Cardiac muscle cell (in vitro differentiated cells and primary cell): ENCODE measurements around the gene PRICKLE2. TPM values are rescaled to one million over a fixed set of nuclear protein-coding genes. Genes with fewer than 3 reads are reported as not detected.

Source experiments
- DNase-seq, 2 donors: peaks; one replicate each; pipeline versions ENCODE4 v3.0.0 to v3.0.0-alpha.2; 2010 to 2017; ENCODE audit warnings: low read depth in 1 of 2, low spot score in 1 of 2
- H3K27ac ChIP-seq: fragments of 200-600 bp; sonication (generic); 2 replicates; pipeline ENCODE4 v1.5.1; 2016
- H3K27me3 ChIP-seq: fragments of 200-600 bp; sonication (generic); 2 replicates; pipeline ENCODE4 v1.6.0; 2016; ENCODE audit warnings: control low read depth
- H3K36me3 ChIP-seq: fragments of 200-600 bp; sonication (generic); 2 replicates; pipeline ENCODE4 v1.5.1; 2016; ENCODE audit warnings: control low read depth
- H3K4me1 ChIP-seq: fragments of 200-600 bp; sonication (generic); 2 replicates; pipeline ENCODE4 v1.8.1; 2017; ENCODE audit warnings: low read depth, mild to moderate bottlenecking, mixed run types
- H3K4me3 ChIP-seq: fragments of 200-600 bp; sonication (generic); 2 replicates; pipeline ENCODE4 v1.5.1; 2016; ENCODE audit warnings: mild to moderate bottlenecking
- H3K9me3 ChIP-seq: fragments of 200-600 bp; sonication (generic); 2 replicates; pipeline ENCODE4 v1.5.1; 2017; ENCODE audit warnings: low read depth, mild to moderate bottlenecking, control low read depth
- polyA plus RNA-seq: library from polyadenylated mRNA; unstranded; fragments of >200 nt; fragmentation: Nextera tagmentation; extraction: Ambion mirVana; gene quantifications from 2 replicates; pipeline ENCODE4 v1.2.1, GENCODE V29; 2016
- total RNA-seq: library from RNA; depleted of rRNA; stranded (reverse); fragments of >200 nt; gene quantifications from 2 replicates; pipeline ENCODE4 v1.2.3, GENCODE V29; 2016
- TF ChIP-seq, protein P1 (sequence below): IDR thresholded peaks from 2 replicates; pipeline ENCODE4 v1.5.1; 2012; ENCODE audit warnings: low read depth, mild to moderate bottlenecking, low read length

PRICKLE2 gene, protein sequence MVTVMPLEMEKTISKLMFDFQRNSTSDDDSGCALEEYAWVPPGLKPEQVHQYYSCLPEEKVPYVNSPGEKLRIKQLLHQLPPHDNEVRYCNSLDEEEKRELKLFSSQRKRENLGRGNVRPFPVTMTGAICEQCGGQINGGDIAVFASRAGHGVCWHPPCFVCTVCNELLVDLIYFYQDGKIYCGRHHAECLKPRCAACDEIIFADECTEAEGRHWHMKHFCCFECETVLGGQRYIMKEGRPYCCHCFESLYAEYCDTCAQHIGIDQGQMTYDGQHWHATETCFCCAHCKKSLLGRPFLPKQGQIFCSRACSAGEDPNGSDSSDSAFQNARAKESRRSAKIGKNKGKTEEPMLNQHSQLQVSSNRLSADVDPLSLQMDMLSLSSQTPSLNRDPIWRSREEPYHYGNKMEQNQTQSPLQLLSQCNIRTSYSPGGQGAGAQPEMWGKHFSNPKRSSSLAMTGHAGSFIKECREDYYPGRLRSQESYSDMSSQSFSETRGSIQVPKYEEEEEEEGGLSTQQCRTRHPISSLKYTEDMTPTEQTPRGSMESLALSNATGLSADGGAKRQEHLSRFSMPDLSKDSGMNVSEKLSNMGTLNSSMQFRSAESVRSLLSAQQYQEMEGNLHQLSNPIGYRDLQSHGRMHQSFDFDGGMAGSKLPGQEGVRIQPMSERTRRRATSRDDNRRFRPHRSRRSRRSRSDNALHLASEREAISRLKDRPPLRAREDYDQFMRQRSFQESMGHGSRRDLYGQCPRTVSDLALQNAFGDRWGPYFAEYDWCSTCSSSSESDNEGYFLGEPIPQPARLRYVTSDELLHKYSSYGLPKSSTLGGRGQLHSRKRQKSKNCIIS
- total RNA-seq (11.6 and 11.7 TPM in 2 replicates), polyA plus RNA-seq (3.3 and 4.3 TPM in 2 replicates)

DNA sequence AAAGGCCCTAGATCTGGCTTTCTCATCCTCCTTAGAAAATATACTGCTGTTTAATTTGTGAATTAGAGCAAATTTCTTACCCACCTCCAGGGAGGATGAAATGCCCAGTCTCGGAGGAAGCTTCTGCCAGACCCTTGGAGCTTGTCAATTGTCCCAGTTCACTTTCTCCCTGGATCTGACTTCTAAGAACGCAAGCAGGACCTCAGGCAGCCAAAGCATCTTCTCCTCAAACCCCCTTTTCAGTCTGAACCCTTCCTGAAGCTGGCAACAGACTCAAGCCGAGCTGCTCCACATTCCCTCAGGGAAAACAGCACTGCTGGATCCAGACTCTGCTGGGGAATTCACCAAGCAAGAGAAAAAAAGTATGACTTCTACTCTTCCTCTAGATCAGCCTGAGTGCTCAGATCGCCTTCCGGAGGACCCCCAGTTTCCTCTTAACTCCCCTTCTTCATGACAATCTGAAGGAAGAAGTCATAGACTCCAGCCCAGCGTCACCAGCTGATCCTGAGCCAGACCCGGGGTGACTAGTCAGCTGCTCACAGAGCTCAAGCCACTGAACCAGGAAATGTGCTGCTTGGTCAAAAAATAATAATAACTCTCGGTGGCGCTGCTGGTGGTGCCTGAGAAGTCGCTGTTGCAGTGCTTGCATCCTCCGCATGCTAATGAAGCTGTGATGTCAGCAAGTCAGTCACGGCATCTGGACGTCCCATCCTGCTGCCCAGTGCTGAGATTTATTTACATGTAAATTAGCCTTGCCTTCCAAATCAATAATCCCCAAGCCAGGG is at the start of gene PRICKLE2:
Gene PRICKLE2, minus strand, starts transcription at position 641 of the 785 bp plus-strand sequence. CDS start 26,539 bp downstream, outside the sequence.
- peaks cover 15% of the 10 kb centered on the region for H3K4me1 ChIP-seq
- H3K4me3 ChIP-seq = no peak within 1 kb of the TSS
- TF ChIP-seq, protein P1, sequence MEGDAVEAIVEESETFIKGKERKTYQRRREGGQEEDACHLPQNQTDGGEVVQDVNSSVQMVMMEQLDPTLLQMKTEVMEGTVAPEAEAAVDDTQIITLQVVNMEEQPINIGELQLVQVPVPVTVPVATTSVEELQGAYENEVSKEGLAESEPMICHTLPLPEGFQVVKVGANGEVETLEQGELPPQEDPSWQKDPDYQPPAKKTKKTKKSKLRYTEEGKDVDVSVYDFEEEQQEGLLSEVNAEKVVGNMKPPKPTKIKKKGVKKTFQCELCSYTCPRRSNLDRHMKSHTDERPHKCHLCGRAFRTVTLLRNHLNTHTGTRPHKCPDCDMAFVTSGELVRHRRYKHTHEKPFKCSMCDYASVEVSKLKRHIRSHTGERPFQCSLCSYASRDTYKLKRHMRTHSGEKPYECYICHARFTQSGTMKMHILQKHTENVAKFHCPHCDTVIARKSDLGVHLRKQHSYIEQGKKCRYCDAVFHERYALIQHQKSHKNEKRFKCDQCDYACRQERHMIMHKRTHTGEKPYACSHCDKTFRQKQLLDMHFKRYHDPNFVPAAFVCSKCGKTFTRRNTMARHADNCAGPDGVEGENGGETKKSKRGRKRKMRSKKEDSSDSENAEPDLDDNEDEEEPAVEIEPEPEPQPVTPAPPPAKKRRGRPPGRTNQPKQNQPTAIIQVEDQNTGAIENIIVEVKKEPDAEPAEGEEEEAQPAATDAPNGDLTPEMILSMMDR = peak; percentile 25
- H3K27me3 ChIP-seq = no peaks in the 10 kb centered on the region
- DNase-seq = peak; percentile 41 to 89
- H3K27ac ChIP-seq = no peak within 1 kb of the TSS
- H3K36me3 ChIP-seq = no peaks in the 10 kb centered on the region
- H3K9me3 ChIP-seq = no peaks in the 10 kb centered on the region

DNA sequence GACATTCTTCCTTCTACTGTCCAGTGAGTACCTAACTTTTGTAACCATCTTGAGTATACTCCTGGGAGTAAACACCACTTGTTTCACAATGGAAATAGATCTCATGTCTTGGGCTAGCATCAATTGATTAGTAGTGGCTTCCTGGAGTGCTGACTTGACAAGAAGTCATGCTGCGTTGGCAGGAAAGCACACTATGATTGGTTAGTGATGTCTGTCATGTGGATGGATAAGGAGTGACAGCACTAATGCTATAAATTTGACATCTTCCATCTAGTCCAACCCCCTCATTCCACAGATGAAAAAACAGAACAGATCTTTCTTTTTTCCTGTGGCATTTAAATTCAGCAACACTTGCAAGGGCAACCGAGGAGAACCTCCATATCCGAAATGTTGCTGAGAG is 47.6 kb upstream of the PRICKLE2 start:
- Histone ChIP-seq H3K27me3 (no peaks in the 10 kb centered on the region), H3K9me3 (no peaks in the 10 kb centered on the region), H3K4me3 (no peak overlapping the region), H3K36me3 (no peaks in the 10 kb centered on the region), H3K27ac (no peak overlapping the region), H3K4me1 (no peaks in the 10 kb centered on the region)
- no peak for DNase-seq
- TF ChIP-seq, protein P1 = no peak

DNA sequence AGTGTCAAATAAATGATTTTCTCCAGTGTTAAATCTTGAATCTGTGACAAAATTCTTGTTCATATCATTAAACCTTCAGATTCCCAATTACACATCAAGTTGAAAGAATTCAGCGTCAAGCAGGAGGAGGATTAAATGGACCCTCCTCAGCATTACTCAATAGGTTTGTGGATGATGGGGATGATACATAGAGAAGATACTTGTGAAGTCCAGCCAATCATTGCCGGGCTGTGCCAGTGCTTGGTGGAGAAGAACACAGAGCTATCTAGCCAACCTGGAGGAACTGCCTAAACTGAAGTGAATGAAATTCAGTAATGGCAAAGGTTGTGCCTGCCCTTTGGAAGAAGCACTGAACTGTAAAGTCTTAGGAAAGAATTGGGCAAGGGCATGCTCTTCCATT is 47.0 kb upstream of the PRICKLE2 start:
- Histone ChIP-seq H3K27me3 (no peaks in the 10 kb centered on the region), H3K9me3 (no peaks in the 10 kb centered on the region), H3K36me3 (no peaks in the 10 kb centered on the region), H3K4me3 (no peak overlapping the region), H3K4me1 (no peaks in the 10 kb centered on the region), H3K27ac (no peak overlapping the region)
- no peak for DNase-seq
- TF ChIP-seq, protein P1 = no peak

DNA sequence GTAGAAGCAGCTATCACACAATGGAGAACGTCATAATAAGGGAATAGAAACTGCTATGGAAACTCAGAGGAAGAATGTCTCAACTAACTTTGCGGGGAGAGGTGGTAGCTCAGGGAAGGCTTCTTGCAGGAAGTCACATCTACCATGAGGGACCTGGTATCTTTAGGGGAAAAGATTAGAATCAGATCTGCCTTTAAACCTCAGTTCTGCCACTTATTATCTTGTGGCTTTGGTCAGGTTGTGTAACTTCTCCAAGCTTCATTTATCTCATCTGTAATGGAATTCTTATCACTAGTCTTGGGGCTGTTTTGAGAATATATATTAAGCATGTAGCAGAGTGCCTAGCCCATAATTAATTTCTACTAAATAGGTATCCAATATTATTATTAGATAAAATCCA is 46.4 kb upstream of the PRICKLE2 start:
- no peak for DNase-seq
- TF ChIP-seq, protein P1 = no peak
- H3K4me1 ChIP-seq = peaks cover 4% of the 10 kb centered on the region
- no peaks in the 10 kb centered on the region for H3K36me3 ChIP-seq
- no peaks in the 10 kb centered on the region for H3K27me3 ChIP-seq
- no peaks in the 10 kb centered on the region for H3K9me3 ChIP-seq
- H3K27ac ChIP-seq = no peak overlapping the region
- H3K4me3 ChIP-seq = no peak overlapping the region

DNA sequence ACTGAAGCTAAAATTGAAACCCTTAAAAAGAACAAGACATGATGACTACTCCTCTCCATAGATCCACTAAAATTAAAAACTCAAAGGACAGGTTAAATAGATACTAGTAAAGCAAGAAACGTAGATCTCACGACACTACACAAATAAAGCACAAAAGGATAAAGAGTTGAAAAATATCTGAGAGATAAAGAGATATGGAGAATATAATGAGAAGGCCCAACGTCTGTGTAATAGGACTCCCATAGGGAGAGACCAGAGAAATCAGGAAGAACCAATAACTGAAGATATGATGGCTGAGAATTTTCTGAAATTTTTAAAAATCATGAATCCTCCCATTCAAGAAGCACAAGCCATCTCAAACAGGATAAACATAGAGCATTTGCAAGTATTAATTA is 45.6 kb upstream of the PRICKLE2 start:
- DNase-seq = no peak
- no peaks in the 10 kb centered on the region for H3K36me3 ChIP-seq
- no peaks in the 10 kb centered on the region for H3K27me3 ChIP-seq
- no peaks in the 10 kb centered on the region for H3K9me3 ChIP-seq
- TF ChIP-seq, protein P1 = no peak
- no peak overlapping the region for H3K4me3 ChIP-seq
- H3K27ac ChIP-seq = no peak overlapping the region
- H3K4me1 ChIP-seq = peaks cover 11% of the 10 kb centered on the region
